ENCODE data around the gene ATP2A3. TPM values are rescaled to one million over a fixed set of nuclear protein-coding genes. Genes with fewer than 3 reads are reported as not detected.
A peak's percentile ranks its signal among the peaks of the same experiment; 100 is the strongest.
"Not testable (repeated sequence)": the region's sequence is repeated elsewhere in the genome, so short reads cannot be mapped to it uniquely, and the experiment has no call there.

ATP2A3 gene
- total RNA-seq, 2 donors from 2014 or later = 27.5 to 27.7 TPM

DNA sequence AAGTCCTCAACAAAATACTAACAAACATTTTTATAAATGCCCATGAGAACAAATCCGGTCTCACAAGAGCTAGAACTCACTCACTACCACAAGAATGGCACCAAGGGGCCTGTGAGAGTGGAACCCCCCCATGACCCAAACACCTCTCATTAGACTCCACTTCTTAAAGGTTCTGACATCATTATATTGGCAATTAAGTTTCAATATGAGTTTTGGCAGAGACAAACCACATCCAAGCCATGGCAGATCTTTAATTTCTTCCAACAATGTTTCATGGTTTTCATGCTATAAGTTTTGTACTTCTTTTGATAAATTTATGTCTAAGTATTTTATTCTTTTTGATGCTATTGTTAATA, 30.0 kb upstream of the ATP2A3 start:
- intact Hi-C loops (cut with DNase I) = no loop called here
- DNase-seq (ENCODE audit: low spot score) = no peak

DNA sequence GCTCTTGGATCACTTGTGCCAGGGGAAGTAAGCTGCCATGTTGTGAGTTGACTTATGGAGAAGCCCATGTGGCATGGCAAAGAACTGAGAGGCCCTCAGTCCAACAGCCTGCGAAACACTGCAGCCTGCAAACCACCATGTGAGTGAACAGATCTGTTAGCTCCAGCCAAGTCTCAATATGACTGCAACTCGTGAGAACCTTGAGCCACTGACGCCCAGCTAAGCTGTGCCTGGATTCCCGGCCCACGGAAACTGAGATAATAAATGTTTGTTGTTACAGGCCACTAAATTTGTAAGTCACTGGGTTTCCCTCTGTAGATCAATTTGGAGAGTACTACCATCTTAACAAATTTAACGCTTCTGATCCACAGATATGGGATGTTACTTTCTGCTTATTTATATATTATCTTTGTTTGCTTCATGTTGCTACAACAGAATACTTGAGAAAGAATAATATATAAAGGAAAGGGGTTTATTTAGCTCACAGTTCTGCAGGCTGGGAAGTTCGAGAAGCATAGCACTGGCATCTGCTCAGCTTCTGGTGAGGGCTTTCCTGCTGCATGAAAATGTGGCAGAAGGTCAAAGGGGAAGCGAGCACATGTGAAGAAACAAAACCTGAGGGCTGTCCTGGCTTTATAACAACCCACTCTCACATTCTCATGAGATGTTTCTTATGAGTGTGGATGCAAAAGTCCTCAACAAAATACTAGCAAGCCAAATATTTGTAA, 29.4 kb upstream of the ATP2A3 start:
- DNase-seq (ENCODE audit: low spot score) = peak; percentile 30
- intact Hi-C loops (cut with DNase I) = no loop called here

DNA sequence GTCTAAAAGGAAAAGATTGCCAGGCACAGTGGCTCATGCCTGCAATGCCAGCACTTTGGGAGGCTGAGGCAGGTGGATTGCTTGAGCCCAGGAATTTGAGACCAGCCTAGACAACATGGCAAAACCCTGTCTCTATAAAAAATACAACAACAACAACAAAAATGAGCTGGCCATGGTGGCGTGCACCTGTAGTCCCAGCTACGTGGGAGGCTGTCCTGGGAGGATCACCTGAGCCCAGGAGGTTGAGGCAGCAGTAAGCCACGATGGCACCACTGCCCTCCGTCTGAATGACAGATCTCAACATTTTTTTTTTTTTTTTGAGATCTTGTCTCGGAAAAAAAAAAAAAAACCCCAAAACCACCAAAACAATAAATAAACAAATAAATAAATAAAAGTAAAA, 28.1 kb upstream of the ATP2A3 start:
- peak; percentile 62 for DNase-seq (ENCODE audit: low spot score)
- intact Hi-C loops (cut with DNase I) = no loop called here

DNA sequence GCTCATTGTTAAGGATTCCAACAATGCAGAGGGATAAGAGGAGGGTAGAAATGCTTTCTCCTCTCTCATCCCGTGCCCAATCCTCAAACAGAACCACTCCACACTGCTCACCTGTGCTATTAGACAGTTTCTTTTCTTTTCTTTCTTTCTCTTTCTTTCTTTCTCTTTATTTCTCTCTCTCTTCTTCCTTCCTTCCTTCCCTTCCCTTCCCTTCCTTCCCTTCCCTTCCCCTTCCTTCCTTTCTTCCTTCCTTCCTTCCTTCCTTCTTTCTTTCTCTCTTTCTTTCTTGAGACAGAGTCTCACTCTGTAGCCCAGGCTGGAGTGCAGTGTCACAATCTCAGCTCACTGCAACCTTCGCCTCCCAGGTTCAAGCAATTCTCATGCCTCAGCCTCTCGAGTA, 27.5 kb upstream of the ATP2A3 start:
- DNase-seq (ENCODE audit: low spot score); intact Hi-C loops (cut with DNase I): not testable (repeated sequence)

DNA sequence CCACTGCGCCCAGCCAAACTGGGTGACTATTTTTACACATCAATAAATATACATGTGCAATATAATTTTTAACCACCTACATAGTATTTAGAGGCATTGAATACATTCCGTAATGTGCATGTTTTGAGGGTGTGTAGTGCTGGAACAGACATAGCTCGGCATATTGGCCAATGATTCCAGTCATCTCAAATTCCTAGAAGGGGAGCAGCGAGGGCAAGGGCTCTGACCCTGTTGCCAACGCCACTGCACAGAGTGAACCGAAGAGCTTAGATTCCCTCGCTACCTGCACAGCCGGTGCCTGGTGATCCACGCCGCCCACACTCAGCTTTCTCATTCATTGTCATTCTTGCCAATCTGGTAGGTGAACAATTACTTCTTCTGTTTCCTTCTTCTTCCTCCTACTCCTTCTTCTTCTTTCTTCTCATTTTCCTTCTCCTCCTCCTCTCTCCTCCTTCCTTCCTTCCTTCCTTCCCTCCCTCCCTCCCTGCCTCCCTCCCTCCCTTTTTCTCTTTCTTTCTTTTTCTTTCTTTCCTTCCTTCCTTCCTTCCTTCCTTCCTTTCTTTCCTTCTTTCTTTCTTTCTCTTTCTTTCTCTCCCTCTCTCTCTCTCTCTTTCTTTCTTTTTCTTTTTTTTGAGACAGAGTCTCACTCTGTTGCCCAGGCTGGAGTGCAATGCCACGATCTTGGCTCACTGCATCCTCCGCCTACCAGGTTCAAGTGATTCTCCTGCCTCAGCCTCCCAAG, 26.3 kb upstream of the ATP2A3 start:
- intact Hi-C loops (cut with DNase I) = no loop called here
- peak; percentile 67 for DNase-seq (ENCODE audit: low spot score)

DNA sequence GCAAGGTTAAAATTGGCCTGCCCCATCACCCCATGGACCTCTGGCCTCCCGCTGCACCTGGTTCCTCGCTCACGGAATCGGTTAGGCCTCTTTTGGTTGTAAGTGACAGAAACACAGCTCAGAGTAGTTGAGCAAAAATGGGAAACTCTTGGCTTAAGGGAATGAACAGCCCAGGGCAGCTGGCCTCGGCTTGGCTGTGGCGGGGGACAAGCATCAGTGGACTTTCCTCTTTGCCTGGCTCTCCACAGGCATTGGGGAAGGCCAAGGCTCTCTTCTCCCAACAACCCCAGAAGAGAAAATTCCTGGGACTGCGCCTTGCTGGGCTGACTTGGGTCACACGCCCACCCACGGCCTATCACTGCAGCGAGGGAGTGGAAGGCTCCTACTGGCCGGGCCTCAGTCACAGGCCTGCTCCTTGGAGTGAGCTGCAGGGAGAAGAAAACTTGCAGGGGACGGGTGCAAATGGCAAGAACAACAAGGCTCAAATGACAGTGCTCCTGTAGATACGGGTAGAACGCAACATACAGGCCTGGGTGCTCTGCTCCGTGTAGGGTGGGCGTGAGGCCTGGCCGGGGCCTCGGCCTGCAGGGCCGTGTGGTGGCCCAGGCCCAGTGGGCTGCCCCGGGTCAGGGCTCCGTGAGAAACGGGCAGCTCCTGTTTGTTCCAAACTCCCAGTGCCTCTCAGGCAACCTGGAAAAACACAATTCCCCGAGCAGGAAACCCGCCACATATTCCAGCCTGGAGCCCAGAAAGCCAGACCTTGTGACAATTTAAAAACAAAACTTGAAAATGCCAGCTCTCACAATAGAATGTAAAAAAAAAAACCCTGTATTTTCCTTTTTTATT, 25.0 kb upstream of the ATP2A3 start:
- DNase-seq (ENCODE audit: low spot score) = peak; percentile 64
- intact Hi-C loops (cut with DNase I) = no loop called here

DNA sequence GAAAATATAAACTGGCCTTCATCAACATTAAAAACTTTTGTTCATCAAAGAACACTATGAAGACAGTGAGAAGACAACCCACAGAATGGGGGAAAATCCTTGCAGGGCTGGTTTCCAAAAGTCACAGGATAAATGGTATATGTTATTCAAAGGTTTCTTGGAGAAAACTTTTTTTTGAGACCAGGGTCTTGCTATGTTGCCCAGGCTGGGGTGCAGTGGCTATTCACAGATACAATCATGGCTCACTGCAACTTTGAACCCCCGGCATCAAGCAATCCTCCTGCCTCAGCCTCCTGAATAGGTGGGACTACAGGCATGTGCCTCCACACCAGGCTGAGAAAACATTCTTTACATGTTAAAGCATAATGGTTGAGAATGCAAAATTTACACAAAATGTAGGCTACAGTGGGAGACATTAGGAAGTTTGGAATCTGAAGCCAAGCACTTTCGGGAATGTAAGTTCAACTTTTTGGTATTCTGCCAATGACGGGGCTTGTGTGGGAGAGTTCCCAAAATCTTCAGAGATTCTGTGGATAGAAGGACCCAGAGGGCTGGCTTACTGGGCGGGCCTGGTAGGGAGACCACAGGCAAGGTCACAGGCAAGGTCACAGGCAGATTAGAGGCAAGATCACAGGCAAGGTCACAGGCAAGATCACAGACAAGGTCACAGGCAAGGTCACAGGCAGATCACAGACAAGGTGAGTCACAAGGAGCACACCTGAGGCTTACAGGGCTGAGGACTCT, 24.2 kb upstream of the ATP2A3 start:
- intact Hi-C loops (cut with DNase I) = no loop called here
- DNase-seq (ENCODE audit: low spot score) = peak; percentile 50

DNA sequence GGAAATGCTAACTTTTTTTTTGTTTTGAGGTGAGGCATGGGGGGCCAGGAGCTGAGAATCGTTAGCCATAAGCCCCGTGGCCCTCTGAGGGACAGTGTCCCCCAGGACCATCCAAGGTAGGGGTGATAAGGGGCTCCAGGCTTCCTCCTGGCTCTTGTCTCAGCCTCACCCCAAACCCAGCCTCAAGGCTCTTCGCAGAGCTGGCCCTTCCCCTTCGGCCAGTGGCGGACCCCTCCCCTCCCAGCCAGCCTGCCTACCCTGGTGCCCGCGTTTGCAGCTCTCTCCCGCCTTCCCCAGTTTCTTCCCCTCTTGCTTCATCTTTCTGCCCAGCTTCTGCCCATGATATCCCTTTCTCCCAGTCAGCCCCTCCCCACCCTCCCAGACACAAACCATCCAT, 22.7 kb upstream of the ATP2A3 start:
- intact Hi-C loops (cut with DNase I) = no loop called here
- peak; percentile 64 for DNase-seq (ENCODE audit: low spot score)

DNA sequence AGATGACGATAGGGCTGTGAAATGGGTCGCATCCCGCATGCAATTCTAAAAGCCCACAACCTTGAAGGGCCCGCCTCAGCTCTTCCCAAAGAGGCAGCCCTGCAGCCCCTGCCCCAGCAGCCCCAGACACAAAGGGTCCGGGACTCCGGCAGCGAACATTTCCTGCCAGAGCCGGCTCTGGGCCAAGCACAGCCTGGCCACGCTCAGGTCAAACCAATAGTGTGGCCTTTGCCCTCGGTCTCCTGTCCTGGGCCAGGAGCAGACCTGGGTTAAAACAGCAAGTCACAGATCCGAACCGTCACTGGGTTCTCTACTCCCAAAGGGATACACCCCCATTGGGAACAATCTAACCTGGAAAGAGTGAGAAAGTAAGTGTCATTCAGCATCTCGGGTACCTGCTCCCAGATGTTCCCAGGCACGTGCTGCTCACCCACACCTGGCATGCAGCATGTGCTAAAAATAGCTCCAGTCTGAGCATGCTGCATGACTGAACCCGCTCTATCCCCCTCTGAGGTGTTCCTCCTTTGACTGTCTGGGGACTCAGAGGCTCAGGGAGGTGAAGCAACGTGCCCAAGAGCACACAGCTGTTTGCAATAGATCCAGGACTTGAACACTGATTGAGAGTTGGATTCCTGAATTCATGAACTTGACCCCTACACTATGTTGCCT, 22.2 kb upstream of the ATP2A3 start:
- peak; percentile 71 for DNase-seq (ENCODE audit: low spot score)
- intact Hi-C loops (cut with DNase I) = no loop called here

DNA sequence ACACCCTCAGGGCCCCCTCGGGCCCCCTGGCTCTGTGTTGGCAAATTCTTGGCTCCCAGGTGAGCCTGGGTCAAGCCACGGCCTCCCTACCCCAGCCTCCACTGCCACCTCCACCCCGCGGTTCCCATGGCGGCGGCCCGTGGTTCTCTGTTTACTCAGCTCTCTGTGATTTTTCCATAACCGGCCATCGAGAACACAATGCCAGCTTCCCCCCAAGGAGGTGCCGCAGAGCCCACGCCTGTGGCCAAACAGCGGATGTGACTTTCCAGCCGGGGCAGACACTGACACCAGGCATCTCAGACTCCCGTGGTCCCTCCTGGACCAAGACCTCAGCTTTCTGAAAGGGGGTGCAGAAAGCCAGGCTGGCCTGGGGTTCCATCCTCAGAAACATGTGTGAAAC, 21.6 kb upstream of the ATP2A3 start:
- peak; percentile 71 for DNase-seq (ENCODE audit: low spot score)
- intact Hi-C loops (cut with DNase I) = no loop called here

DNA sequence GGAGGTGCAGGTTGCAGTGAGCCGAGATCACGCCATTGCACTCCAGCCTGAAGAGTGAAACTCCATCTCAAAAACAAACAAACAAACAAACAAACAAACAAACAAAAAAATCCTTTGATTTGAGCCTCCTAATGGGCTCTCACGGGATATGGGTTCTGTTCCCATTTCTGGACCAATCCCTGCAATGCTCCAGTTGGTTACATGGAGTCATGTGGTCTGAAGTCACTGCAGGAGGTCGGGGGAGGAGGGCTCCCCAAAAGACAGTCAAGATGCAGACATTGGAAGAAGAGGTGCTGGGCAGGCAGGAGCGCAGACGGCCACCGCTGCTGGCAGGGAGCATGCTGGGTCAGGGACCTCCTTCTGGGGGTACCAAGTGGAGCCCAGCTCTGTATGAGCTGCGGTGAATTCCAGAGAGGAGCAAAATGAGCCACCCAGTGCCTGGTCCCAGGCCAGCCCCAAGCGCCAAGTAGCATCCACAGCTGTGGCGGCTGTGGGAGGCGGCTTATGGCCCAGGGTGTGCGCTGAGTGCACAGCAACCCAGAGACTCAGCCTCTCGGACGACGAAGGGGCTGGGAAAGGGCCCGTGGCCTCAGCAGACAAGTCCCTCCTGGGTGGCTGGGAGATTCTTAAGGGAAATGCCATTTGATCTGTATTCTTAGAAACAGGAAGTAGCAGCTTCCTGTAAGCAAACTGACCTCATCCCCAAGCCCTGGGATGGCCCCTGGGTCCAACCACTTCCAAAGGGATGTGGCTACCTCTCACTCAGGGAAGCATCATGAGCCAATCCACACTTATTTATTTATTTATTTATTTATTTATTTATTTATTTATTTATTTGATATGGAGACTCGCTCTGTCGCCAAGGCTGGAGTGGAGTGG, 19.6 kb upstream of the ATP2A3 start:
- intact Hi-C loops (cut with DNase I) = no loop called here
- peak; percentile 78 for DNase-seq (ENCODE audit: low spot score)

DNA sequence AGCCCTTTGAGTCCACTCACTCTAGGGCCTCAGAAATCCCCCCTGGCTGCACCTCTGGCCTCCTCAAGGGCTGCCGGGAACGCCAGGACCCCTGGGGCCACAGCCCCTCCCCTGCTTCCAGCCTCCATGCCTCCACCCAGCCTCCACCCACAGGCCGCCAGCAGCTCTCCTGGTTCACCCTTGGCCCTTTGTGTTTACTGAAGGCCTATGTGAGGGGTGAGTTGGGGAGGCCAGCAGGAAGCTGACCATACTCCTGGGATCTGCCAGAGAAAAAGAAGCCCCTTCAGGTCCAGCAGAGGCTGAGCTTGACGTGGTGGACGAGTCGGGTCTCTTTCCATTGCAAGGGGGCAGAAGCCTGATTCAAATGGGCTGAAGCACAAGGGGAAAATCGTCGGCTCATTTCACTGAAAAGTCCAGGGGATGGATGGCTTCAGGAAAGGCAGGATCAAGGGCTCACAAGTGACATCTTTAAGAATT, 18.3 kb upstream of the ATP2A3 start:
- DNase-seq (ENCODE audit: low spot score) = no peak
- intact Hi-C loops (cut with DNase I) = no loop called here

DNA sequence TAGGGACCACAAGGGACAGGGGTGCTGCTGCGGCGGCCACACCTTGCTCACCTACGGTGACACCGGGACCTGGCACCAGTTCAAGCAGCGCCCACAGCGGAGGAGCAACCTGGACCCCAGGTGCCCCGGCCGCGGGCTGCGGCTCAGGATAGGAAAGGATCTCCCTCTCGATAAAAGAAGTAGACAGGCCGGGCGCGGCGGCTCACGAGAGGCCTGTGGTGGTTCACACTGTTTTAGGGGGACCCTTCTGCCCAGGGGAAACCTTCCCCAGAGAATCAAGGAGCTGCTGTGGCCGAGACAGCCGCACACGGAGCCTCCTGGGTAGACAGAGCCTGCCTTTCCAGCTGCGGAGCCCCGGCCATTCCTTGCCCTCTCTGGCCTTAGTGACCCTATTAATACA, 17.9 kb upstream of the ATP2A3 start:
- DNase-seq (ENCODE audit: low spot score) = no peak
- intact Hi-C loops (cut with DNase I) = no loop called here

DNA sequence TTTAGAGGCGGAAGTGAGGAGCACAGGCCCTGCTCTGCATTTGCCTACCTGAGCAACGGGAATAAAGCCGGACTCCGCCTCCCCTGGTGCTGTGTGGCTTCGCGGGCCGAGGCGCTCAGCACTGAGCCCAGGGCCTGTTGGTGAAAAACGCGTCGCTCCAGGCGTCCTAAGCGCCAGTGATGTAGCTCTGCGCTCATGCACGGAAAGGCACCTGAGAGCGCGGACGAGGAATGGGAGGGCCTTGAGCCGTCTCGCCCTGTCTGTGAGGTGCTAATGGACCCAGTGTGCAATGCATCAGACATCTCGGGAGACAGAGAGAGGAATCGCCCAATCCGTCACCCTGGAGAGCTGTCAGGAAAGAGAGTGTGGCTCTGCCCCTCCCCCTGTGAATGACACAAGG, 17.2 kb upstream of the ATP2A3 start:
- intact Hi-C loops (cut with DNase I) = no loop called here
- DNase-seq (ENCODE audit: low spot score) = no peak

DNA sequence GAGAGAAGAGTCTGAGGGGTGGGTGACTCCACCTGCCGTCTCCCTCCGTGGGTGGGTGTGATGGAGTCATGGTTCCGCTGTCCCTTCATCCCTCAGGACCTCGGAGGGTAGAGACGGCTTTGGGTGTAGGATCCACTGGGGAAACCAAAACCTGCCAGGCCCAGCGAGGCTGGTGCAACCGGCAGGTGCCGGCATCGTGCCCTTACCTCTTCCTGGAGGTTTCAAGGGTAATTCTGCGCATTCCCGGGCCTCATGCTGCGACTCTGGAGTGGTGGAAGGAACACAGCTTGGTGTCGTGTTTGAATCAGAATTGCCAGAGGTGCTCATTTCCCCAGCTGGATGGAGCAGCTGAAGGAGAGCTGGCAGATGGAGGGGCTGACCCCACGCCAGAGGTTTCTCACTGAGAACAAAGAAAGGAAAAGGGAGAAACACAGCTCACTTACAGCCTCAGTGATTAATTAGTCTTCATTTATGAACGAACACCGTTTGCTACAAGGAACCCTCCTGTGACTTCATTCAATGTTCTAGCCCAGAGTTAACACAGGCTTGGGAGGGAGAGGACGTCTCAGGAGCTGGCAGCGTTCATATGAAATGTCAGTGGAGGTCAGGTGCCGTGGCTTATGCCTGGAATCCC, 16.3 kb upstream of the ATP2A3 start:
- no peak for DNase-seq (ENCODE audit: low spot score)
- intact Hi-C loops (cut with DNase I) = no loop called here

DNA sequence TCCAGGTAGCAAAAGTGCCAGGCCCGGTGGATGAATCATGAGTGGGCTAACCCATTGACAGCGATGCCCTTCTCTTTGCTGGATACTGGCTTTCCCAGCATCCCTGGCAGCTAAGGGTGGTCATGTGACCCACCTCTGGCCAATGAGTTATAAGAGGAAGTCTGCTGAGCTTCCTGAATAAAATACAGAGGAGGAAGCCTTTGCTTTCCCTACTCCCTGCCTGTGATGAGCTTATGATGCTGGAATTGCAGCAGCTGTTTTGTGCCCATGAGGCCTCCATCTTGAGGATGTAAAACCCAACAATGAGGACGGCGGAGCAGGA, 15.0 kb upstream of the ATP2A3 start:
- no peak for DNase-seq (ENCODE audit: low spot score)
- intact Hi-C loops (cut with DNase I) = no loop called here

DNA sequence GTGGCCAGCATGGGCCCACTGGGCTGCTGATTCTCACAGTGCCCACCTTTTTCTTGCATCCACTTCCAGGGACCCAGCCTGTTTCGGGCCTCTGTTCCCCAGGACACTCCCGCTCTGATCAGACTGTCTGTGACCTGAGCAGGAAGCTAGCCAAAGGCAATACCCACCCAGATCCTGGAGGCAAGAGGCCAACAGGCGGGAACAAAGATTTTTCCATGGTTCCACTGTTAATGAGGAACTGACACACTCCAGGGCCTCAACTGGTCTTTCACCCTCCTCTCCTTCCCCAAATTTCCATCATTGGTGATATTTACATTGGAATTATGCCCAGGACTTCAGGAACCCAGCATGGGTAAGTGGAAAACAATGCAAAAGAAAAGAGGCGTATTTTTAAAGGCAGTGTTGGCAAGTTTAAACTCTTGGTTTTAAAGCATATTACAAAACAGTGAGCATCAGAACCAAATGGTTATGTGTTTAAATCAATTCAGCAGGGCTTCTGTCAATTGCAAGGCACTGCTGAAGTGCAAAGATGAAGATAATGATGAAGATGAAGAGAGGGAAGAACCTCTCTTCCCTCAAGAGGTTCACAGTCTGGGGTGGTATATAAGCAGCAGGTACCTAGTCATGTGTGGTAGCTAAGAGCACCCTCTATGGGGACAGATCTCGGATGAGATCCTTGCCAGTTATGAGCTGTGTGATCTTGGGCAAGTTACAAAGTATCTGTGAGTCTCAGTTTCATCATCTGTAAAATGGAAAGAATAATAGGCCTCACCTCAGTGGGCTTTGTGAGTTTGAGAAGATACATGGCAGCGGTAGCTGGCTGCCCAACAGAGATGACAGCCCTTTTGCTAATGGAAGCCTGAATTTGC, 14.4 kb upstream of the ATP2A3 start:
- no peak for DNase-seq (ENCODE audit: low spot score)
- intact Hi-C loops (cut with DNase I) = no loop called here
